Stimulated activated CD4-positive, alpha-beta T cell treated with anti-CD3 and anti-CD28 coated beads, Interleukin-2, amount 100 ng/mL, for 24 hours (primary cell): ENCODE measurements around the gene CHST11.
A peak's percentile ranks its signal among the peaks of the same experiment; 100 is the strongest.
"Not testable (repeated sequence)": the region's sequence is repeated elsewhere in the genome, so short reads cannot be mapped to it uniquely, and the experiment has no call there.

Source experiments
- DNase-seq, 2 donors: peaks; one replicate each; pipeline ENCODE4 v3.0.0-alpha.2; 2020

Gene CHST11

DNA sequence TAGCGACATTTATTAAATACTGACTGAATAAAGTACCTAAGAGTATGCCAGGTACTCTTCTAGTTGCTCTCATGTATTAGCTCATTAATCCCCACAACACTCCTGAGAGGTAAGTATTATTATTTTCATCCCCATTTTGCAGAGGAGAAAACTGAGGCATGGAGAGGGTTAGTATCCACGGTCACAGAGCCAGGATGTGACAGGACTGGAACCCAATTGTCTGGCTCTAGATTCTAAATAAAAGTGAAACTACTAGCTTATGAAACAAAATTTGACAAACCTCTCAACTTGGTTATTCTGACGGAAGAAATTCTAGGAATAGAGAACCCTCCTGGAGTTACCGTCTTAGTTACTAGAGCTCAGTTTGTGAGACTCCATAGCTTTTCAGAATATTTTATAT is 112.2 kb downstream of the CHST11 start:
- DNase-seq = no peak

DNA sequence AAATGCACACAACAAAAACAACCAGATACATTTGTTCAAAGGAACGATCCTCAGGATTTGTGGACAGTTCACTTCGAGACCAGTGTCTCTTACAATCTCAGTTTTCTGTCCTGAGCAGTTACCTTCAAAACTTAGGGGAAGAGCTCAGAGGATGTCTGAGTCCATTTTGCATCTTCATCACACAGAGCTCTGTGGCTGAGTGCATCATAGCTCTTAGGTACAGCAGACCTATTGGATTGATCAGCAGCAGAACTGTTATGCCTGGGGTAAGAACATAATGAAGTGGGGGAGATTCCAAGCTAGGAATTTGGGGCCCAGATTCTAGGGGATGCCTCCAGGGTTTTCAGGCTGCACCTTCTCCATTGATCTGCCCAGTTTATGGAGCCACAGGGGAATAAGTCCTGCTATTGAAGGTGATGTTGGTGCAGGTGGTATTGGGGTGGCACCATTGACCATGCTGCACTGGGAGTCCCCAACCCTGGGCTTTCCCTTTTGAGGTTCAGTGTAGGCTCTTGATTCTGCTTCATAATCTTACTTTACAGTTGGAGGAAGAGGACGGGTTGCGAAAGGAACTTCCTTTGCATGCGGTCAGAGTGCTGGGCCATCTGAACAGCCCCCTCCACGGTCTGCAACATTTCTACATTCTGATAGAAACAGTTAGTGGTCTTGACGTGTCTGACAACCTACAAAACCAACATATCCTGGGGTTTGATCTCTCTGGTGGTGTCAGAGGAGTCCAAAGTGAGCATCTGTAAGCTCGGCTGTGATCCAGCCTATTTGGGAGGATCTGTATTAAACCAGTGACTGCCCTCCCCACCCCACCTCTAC is 112.8 kb downstream of the CHST11 start:
- peak in 1 of 2 donors; percentile 15 for DNase-seq

DNA sequence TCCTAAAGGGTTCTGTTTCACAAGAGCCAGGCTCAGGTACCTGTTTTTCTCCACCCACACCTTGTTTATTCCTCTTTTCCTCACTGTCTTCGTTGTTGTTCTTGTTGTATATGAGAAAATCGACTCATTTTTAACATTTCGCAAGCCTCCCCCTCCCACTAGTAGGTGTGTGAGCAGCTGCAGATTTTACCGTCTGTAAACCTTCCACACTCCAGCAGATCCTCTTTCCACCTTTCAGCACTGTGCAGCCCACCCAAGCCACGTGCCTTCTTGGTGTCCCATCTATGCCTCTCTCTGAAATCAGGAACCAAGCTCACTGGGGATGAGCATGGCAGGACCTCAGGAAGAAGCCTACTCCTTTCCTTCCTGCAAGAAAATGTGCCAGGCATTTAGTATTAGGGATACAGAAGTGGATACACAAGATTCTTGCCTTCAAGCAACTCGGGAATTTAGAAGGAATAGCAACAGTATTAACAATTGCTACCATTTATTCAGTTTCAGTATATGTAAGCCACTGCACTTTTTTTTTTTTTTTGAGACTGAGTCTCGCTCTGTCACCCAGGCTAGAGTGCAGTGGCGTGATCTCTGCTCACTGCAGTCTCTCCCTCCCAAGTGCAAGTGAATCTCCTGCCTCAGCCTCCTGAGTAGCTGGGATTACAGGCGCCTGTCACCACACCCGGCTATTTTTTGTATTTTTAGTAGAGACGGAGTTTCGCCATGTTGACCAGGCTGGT is 113.6 kb downstream of the CHST11 start:
- DNase-seq = no peak

DNA sequence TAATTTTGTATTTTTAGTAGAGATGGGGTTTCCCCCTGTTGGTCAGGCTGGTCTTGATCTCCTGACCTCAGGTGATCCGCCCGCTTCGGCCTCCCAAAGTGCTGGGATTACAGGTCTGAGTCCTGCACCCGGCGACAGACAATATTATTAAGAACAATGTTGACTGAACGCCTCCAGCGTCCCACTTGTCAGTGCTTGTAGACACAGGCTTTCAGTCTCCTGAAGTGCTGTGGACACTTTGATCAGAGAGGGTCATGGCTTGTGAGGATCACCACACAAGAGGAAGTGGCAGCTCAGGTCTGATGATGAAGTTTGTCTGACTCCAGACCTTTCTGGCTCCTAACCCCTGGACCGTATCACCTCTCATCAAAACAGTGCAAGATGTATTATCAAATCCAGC is 114.6 kb downstream of the CHST11 start:
- no peak for DNase-seq

DNA sequence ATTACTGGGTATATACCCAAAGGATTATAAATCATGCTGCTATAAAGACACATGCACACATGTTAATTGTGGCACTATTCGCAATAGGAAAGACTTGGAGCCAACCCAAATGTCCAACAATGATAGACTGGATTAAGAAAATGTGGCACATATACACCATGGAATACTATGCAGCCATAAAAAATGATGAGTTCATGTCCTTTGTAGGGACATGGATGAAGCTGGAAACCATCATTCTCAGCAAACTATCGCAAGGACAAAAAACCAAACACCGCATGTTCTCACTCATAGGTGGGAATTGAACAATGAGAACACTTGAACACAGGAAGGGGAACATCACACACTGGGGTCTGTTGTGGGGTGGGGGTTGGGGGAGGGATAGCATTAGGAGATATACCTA is 117.6 kb downstream of the CHST11 start:
- DNase-seq = not testable (repeated sequence)

DNA sequence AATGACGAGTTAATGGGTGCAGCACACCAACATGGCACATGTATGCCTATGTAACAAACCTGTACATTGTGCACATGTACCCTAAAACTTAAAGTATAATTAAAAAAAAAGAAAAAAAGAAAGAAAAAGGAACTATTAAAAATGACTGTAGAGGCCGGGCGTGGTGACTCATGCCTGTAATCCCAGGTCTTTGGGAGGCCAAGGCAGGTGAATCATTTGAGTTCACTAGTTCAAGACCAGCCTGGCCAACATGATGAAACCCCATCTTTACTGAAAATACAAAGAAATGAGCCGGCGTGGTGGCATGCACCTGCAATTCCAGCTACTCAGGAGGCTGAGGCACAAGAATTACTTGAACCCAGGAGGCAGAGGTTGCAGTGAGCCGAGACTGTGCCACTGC is 118.0 kb downstream of the CHST11 start:
- not testable (repeated sequence) for DNase-seq

DNA sequence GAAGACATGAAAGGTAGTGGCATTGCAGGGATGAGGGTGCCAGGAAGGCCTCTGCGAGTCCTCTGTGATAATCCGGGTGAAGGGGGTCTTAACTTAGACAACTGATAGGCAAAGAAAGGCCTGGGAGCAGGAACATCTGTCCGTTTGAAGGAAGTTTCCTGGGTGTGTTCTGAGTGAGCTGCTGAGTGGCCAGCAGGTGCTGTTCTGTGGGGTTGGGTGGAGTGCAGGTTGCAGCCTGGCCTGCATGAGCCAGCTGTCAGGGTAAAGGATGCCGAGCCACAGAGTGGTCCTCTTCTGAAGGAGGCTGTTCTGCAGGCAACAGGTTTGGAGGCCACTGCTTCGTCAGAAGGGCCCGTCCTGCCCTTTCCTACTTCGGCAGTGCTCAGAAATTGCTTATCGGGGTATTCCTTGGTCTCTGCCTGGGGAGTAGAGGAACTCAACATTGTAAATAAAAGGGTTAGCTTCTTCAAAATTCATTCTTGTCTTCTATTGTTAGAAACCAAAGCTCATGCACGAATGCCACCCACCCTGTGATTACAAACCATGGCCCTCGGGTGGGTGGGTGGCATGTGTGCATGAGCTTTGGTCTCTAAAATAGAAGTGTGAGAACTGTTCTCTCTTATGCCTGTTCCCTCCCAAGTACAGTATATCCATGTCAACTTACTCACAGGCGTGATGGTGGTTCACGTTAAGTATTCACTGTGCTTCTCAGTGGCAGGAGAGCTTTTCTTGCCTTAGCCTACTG is 118.9 kb downstream of the CHST11 start:
- no peak for DNase-seq

DNA sequence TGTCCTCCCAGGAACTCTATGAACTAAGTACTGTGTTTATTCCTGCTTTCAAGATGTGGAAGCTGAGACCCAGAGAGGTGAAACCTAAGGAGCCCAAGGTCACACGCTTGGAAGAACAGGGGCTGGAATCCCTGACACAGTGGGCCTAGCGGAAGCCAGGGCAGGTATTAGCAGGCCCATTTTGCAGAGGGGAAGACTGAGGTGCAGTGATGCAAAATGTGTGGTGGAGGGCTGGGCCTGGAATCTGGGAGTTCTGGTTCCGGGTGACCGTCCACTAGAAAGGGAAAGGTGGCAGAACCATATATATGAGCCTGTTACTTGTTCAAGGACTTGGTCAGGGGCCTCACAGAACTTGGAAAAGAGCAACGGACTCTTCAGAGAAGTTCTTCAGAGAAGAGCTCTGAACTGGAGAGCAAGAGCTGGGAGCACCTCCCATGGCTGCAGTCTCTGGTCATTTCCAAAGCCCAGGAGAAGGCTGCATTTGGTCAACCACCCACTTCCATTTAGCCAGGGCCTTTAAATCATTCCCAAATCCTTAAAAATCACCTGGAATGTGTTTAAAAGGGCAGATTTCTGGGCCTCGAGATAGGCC is 119.5 kb downstream of the CHST11 start:
- DNase-seq = no peak

DNA sequence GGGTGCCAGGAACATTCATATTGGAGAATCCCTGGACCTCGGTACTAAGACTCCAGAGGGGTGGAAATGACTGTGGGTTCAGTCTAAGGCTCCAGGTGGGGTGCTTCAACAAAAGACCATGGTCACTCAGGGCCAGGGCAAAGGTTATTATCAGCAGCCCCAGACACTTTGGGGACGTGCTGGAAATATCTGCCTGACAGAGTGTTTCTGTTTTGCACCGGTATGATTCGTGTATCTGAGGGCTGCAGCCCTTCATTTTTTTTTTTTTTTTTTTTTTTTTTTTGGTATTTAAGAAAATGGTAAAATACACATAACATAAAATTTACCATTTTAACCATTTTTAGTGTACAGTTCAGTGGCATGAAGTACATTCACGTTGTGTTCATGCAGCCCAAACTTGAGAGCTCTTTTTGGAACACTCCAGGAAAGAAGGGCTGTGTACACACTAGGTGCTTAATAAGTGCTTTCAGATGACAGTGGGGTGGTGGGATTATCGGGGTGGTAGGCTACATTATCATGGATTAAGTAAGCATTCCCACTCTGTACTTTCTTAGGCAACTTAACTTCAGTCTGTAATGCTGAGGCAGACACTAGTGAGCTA is 120.3 kb downstream of the CHST11 start:
- no peak for DNase-seq

DNA sequence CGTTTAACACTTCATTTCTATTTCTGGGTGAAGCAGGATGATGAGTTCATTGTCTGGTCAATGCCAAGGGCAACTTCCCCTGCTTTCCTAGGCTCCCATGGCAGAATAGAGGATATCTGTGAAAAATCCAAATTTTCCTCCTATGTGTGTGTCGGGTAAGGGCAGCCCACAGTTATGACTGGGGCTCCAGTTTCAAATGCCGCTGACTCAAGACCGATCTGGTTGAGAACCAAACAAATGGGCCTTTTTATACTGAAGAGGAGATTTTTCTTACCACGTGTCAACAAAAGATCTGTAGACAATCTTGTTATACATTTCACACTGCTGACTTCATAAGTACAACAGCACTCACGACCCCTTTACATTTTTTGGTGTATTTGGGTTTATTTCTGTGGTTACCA is 120.8 kb downstream of the CHST11 start:
- DNase-seq = no peak

DNA sequence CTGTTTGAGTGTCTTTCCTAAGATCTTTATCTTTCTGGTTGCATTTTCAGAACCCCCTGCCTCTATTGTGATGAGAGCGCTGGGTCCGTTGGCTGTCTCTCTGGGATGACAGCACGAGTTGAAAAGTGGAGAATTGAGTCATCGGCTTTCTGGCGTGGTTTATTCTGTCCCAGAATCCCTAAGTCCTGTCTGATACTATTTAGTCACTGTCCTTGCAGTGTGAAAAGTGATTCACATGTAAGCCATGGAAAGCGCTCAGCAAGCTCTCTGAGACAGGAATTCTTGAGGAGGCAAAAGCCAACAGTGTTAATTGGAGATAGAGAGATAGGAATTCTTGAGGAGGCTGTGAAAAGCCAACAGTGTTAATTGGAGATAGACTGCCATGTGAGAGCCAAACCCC is 121.7 kb downstream of the CHST11 start:
- DNase-seq = peak; percentile 21 to 48

DNA sequence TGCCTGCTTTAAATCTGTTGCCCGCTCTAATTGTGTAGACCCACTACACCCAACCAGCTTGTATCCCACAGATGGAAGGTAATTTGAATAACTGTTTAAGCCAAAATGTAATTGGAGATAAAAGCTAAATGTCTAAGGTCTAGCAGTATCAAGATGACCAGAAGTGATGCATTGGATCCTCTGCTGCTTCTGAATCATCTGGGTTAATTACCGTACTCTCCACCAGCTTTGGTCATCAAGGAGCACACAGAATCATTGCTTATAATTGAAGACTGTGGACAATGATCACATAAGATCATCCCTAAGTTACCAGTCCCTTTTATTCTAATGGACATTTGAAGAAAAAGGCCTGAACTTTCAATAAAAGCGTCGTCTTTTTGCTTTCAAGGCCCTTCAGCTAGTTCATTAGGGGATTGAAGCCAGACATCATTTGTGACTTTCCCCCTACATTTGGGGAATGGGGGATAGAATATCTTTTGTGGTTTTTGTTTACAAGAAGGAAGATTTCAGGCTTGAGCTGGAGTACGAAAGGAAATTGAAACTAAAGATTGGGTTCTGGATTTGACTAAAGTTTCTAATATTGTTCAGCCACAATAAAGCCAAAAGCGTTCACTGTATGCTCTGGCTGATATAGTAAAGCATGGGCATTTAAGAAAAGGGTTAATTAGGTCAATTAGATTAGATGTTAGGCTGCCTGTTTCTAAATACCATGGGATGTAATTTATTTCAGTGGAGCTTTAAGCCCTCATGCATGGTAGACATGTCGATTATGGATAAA is 123.2 kb downstream of the CHST11 start:
- DNase-seq = no peak

DNA sequence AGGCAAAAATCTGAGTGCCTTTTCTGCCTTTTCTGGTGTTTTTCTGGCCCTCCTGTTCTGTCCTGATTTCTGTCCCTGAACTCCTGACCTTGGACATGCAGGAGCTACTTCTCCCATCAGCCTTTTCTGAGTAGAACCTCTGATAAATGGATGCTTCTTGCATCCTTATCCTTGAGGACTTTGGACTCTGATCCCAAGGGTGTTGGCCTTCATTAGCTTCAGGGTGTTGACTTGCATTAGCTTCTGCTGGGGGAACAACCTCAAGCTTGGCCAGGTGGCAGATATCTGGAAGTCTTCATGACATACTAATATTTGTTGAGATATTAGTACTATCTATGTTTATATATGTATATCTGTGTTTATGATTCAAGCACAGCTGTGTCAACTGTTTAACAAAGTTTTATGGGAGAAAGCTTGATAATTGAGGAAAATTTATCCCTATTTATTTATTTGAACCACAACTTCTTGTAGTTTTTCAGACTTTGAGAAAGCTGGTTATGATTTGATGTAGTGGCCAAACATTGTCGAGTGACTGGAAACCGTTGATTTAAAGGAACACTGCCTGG is 124.3 kb downstream of the CHST11 start:
- DNase-seq = no peak

DNA sequence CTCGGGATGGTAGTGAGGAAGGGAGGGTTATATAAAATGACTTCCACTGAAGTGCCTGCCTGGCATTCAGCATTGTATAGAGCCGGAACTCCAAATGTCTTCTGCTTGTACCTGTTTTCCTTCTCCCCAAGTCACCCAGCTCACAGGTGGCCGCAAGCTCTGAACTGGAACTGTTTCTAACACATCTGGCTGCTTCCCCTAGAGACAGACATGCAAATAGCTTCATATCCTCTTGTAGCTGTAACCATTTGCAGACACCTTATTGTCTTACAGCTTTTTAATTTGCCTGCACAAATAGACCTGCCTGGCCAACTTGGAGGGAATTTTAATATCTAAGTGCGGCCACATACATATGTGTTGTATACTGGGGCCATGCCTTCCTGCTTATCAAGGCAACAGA is 126.0 kb downstream of the CHST11 start:
- no peak for DNase-seq

DNA sequence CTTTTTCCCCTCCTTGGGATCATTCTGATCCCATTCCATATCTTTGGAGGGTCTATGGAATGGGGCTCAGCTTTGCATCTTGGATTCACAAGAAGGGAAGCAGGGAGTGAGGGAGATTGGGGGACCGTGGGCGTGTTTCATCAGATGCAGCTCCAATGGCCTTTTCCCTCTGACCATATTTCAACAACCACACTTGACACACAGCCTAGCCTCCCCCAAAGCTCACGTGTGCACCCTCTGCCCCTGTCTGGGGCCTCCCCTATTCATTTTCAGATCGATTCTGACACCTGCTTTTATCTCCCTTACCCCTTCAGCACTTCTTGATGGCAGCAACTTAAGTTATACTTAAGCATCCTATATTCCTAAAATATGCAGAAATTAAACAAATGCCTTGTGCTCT is 126.6 kb downstream of the CHST11 start:
- no peak for DNase-seq

DNA sequence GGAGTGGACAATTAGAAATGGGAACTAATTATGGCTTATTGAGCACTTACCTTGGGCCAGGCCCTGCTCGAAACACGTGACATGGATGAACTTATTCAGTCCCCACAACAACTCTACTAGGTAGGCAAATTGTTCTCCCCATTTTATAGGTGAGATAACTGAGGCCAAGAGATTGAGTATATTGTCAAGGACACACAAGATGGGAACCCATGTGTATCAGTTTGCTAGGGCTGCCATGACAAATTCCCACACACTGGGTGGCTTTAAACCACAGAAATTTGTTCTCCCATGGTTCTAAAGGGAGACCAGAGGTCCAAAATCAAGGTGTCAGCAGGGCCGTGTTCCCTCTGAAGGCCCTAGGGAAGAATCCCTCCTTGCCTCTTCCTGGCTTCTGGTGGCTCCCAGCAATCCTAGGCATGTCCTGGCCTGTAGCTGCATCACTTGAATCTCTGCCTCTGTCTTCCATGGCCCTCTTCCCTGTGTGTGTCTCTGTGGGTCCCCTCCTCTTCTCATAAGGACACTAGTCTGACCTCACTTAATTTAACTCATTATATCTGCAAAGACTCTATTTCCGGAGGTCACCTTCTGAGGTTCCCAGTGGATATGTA is 128.8 kb downstream of the CHST11 start:
- DNase-seq = no peak

DNA sequence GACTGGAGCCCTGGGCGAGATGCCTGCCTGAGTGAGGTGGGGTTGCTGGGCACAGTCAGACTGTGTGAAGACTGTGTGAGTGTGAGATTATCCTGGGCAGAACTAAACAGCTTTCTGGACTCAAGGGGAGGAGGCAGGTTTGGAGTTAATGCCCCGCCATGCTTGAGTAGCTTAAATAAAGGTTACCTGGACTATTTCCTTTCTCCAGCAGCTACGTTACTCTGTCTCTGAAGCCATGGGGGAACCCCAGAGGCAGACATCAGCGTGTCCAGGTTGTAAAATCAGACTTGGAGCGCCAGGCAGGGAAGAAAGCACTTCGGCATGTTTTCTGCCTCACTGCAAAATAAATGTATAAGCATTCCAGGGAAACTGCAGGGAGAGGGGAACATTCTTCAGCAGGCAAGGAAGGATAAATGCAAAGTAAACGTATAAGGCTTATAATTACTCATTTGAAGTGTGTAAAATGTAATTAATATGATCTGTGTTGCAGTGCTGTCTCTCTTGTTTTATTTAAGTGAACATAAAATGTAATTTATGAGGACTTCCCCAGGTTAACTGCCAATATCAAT is 129.7 kb downstream of the CHST11 start:
- no peak for DNase-seq

DNA sequence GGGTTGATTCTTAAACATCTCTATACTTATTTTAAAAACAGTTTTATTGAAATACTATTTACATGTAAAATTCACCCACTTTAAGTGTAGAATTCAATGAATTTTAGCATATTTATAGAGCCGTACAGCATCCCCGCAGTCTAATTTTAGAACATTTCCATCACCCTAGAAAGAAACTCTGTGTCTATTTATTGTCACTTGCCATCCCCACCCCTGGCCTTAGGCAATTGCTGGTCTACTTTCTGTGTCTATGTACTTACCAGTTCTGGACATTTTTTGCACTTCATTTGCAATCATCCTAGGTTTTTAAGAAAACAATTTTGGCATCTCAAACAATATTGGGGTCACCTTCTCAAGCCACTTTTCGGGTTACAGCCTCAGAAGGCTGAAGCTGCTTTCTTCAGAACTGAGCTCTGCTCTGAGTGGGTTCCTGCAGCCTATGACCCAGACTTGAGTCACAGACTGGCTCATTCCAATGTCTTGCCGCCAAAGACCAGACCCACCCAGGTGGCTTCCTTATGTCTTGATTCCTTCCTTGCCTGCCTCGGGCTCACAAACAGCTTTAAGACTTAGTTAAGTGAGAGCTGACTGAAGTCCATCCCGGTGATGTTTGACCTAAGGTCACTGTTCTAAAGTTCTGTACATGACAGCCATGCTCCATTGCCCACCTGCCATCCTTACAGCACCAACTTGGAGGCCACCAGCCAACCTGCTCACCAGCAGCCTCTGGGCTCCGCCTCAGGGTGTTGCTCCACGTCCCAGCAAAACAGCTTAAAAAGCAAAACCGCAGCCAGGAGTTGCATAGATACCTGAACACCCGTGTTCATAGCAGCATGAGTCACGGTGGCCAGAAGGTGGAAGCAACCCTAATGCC is 131.5 kb downstream of the CHST11 start:
- no peak for DNase-seq

DNA sequence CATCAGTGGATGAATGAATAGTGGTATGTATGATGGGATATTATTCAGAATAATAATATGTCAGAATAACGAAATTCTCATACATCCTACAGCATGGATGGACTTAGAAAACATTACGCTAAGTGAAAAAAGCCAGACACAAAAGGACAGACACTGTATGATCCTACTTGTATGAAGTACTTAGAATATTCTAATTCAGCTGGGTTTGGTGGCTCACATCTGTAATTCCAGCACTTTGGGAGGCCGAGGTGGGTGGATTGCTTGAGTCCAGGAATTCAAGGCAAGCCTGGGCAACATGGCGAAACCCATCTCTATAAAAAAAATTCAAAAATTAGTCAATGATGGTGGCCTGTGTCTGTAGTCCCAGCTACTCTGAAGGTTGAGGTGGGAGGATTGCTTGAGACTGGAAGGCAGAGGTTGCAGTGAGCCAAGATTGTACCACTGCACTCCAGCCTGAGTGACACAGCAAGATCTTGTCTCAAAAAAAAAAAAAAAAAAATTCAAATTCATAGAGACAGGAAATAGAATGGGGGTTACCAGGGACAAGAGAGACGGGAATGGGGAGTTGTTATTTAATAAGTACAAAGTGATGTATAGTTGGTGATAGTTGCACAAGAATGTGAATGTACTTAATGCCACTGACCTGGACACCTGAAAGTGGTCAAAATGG is 132.3 kb downstream of the CHST11 start:
- no peak for DNase-seq
